ENCODE data around the gene TNFRSF1A.

The TNFRSF1A gene

GRCh38 chr12:6330999-6331714, 10.7 kb downstream of the TNFRSF1A start:
- H4K20me1 ChIP-seq (ENCODE audit: insufficient read depth, low read length): peaks cover 51% of the 10 kb centered on the region
- TF ChIP-seq EZH2 (IDR thresholded peaks at IDR 0.05; ENCODE audit: borderline replicate concordance, low read depth, low read length, severe bottlenecking) (no peak), CTCF (IDR thresholded peaks at IDR 0.05; ENCODE audit: borderline replicate concordance, extremely low read depth, low read length, poor library complexity, severe bottlenecking) (no peak)
- H3K79me2 ChIP-seq (ENCODE audit: insufficient read depth, low read length): peaks cover 30% of the 10 kb centered on the region
- peaks cover 76% of the 10 kb centered on the region for H3K36me3 ChIP-seq (ENCODE audit: insufficient read depth, low read length)
- H3K9me3 ChIP-seq (ENCODE audit: insufficient read depth, low read length, severe bottlenecking): no peaks in the 10 kb centered on the region
- no peak overlapping the region for H2AFZ ChIP-seq (ENCODE audit: low read depth, low read length)
- no peaks in the 10 kb centered on the region for H3K27me3 ChIP-seq (ENCODE audit: insufficient read depth, low read length, poor library complexity)
- H3K4me3 ChIP-seq (ENCODE audit: low read depth in 1 of 2, low read length in 2 of 2): no peak overlapping the region
- peaks cover 21% of the 10 kb centered on the region for H3K4me1 ChIP-seq (ENCODE audit: insufficient read depth, low read length)
- H3K4me2 ChIP-seq (ENCODE audit: insufficient read depth, low read length): no peak overlapping the region
- no peak overlapping the region for H3K27ac ChIP-seq (ENCODE audit: low read length)
- no peak overlapping the region for H3K9ac ChIP-seq (ENCODE audit: low read depth, low read length)
- ATAC-seq (ENCODE audit: insufficient read depth, low read depth) (no peak), DNase-seq (no peak)

DNA sequence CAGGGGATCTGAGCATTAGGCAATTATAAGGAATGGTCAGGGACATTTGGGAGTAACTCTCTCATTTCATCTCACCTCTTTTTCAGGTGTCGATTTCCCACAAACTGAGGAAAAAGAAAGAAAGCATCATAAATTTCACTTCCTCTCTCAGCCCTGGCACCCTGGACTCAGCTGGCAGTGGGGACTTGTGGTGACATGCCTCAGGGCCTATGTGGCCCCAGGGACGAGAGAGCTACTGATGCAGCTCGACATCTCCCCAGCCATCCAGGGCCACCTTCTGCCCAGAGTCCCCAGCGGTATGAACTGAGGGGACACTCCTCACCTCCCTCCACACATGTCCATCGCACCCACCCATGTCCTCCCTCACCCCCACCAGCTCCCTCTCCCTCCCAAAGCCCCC, 11.7 kb downstream of the TNFRSF1A start:
- no peak overlapping the region for H3K27ac ChIP-seq (ENCODE audit: low read length)
- ATAC-seq (ENCODE audit: insufficient read depth, low read depth): no peak

DNA sequence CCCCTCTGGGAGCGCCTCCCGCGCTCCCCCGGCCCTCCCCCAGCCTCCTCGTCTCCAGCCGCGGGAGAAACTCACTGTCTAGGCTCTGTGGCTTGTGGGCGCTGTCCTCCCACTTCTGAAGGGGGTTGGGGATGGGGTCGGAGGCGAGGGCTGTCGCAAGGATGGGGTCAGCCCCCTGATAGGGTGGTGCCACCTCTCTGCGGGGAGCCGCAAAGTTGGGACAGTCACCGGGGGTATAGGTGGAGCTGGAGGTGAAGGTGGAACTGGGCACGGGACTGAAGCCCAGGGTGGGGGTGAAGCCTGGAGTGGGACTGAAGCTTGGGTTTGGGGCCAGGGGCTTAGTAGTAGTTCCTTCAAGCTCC, 12.2 kb downstream of the TNFRSF1A start:
- peaks cover 6% of the 10 kb centered on the region for H3K4me1 ChIP-seq (ENCODE audit: insufficient read depth, low read length)
- H3K4me2 ChIP-seq (ENCODE audit: insufficient read depth, low read length): no peak overlapping the region
- peaks cover 70% of the 10 kb centered on the region for H3K36me3 ChIP-seq (ENCODE audit: insufficient read depth, low read length)
- H3K9ac ChIP-seq (ENCODE audit: low read depth, low read length): no peak overlapping the region
- DNase-seq (no peak), ATAC-seq (ENCODE audit: insufficient read depth, low read depth) (no peak)
- H3K9me3 ChIP-seq (ENCODE audit: insufficient read depth, low read length, severe bottlenecking): no peaks in the 10 kb centered on the region
- no peak overlapping the region for H3K4me3 ChIP-seq (ENCODE audit: low read depth in 1 of 2, low read length in 2 of 2)
- TF ChIP-seq CTCF (IDR thresholded peaks at IDR 0.05; ENCODE audit: borderline replicate concordance, extremely low read depth, low read length, poor library complexity, severe bottlenecking): no peak
- no peak for TF ChIP-seq EZH2 (IDR thresholded peaks at IDR 0.05; ENCODE audit: borderline replicate concordance, low read depth, low read length, severe bottlenecking)
- H3K27me3 ChIP-seq (ENCODE audit: insufficient read depth, low read length, poor library complexity): no peaks in the 10 kb centered on the region
- H4K20me1 ChIP-seq (ENCODE audit: insufficient read depth, low read length): peaks cover 42% of the 10 kb centered on the region; the same call in 1 of the 2 replicates
- H3K79me2 ChIP-seq (ENCODE audit: insufficient read depth, low read length): peaks cover 19% of the 10 kb centered on the region
- H3K27ac ChIP-seq (ENCODE audit: low read length): no peak overlapping the region
- no peak overlapping the region for H2AFZ ChIP-seq (ENCODE audit: low read depth, low read length)

More for the DNA sequence above, 11.7 kb downstream of the TNFRSF1A start:
- H3K4me1 ChIP-seq (ENCODE audit: insufficient read depth, low read length): peaks cover 11% of the 10 kb centered on the region
- DNase-seq: no peak
- peaks cover 75% of the 10 kb centered on the region for H3K36me3 ChIP-seq (ENCODE audit: insufficient read depth, low read length)
- H3K79me2 ChIP-seq (ENCODE audit: insufficient read depth, low read length): peaks cover 24% of the 10 kb centered on the region
- no peak overlapping the region for H2AFZ ChIP-seq (ENCODE audit: low read depth, low read length)
- no peak overlapping the region for H3K4me3 ChIP-seq (ENCODE audit: low read depth in 1 of 2, low read length in 2 of 2)
- H3K9me3 ChIP-seq (ENCODE audit: insufficient read depth, low read length, severe bottlenecking): no peaks in the 10 kb centered on the region
- no peak overlapping the region for H3K4me2 ChIP-seq (ENCODE audit: insufficient read depth, low read length)
- TF ChIP-seq CTCF (IDR thresholded peaks at IDR 0.05; ENCODE audit: borderline replicate concordance, extremely low read depth, low read length, poor library complexity, severe bottlenecking): no peak
- TF ChIP-seq EZH2 (IDR thresholded peaks at IDR 0.05; ENCODE audit: borderline replicate concordance, low read depth, low read length, severe bottlenecking): no peak
- H3K9ac ChIP-seq (ENCODE audit: low read depth, low read length): no peak overlapping the region
- H3K27me3 ChIP-seq (ENCODE audit: insufficient read depth, low read length, poor library complexity): no peaks in the 10 kb centered on the region
- peaks cover 47% of the 10 kb centered on the region for H4K20me1 ChIP-seq (ENCODE audit: insufficient read depth, low read length)
